HTERT RPE-1 (cell line): Measurements from ENCODE around the gene GTSE1.
"Not testable (repeated sequence)": the region's sequence is repeated elsewhere in the genome, so short reads cannot be mapped to it uniquely, and the experiment has no call there.

Experiments used
- in situ Hi-C: fragments of 300-500 bp; cut with MboI; formaldehyde crosslinking; loops from 4 replicates; pipeline ENCODE4 v1.14.3; 2020; ENCODE audit warnings: low sequenced_read_pairs

The GTSE1 gene, protein sequence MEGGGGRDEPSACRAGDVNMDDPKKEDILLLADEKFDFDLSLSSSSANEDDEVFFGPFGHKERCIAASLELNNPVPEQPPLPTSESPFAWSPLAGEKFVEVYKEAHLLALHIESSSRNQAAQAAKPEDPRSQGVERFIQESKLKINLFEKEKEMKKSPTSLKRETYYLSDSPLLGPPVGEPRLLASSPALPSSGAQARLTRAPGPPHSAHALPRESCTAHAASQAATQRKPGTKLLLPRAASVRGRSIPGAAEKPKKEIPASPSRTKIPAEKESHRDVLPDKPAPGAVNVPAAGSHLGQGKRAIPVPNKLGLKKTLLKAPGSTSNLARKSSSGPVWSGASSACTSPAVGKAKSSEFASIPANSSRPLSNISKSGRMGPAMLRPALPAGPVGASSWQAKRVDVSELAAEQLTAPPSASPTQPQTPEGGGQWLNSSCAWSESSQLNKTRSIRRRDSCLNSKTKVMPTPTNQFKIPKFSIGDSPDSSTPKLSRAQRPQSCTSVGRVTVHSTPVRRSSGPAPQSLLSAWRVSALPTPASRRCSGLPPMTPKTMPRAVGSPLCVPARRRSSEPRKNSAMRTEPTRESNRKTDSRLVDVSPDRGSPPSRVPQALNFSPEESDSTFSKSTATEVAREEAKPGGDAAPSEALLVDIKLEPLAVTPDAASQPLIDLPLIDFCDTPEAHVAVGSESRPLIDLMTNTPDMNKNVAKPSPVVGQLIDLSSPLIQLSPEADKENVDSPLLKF

GRCh38 chr22:46296257-46297150, at the start of gene GTSE1:
GTSE1 (plus strand) TSS chr22:46296870; CDS start chr22:46297401, 531 bp downstream.
- in situ Hi-C loops: no loop called here

GRCh38 chr22:46247443-46247975, 49.2 kb upstream of the GTSE1 start:
- in situ Hi-C loops: no loop called here

DNA sequence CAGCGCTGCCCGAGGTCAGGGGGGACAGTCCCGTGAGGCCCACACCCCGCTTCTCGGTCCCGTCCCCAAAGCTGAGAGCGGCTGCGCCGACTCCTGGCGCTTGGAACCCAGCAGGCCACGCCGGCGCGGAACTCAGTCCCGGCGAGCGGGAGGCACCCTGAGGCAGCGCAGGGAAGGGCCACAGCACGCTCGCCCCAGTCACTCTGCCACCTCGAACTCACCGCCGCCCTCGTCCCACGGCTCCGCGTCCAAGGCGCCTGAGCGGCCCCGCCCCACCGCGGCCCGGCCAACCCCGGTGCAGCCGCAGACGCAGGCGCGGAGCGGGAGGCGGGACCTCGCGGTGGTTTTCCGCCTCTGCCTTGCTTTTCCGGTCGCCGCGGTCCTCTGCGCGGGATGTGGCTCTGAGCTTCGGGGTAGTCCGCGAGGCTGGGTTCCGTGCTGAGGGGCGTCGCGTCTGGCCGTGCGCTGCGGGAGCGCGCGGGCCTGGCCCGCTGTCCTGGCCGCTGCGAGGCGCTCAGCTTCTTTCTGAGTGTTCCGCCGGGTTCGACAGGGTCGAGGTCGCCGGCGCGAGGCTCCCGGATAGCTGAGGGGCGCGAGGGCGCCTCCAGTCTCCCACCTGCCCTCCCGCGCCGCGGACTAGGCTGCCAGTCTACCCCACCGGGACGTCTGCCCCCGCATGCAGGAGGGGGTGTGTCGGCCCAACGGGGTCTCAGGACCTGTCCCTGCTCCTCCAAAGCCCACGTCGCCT, 46.5 kb upstream of the GTSE1 start, which contains the start of gene CDPF1:
TSS of gene CDPF1 (minus strand) at position 259 of the 748 bp plus-strand sequence. CDS start 2,009 bp downstream, outside the sequence.
- in situ Hi-C loops: no loop called here

- in situ Hi-C loops: no loop called here
These were observed 45.9 kb upstream of the GTSE1 start for GRCh38 chr22:46250783-46251125.

GRCh38 chr22:46251266-46251665, 45.4 kb upstream of the GTSE1 start:
- in situ Hi-C loops: no loop called here

DNA sequence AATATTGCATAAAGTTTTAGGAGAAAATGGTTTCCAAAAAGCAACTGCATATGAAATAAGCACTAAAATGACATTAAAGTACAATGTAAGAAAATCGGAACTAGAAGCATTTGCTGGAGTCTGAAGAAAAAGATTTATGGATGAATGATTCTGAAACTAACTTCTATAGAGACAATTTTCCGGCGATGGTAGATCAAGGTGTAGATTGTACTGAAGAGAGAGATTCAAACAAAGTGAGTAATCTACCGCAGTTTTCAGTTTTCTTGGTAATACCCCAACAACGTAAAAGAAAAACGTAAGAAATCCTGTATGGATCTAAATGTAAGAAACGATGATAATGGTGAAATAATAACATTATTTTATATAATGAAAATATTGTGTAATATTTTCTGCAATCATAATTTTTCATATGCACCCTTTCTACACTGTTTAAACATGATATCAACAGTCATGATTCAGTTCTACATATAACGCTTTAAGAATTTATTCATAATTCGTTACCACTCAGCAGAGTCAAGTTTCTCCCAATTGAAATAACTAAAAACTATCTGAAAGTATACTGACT, 44.8 kb upstream of the GTSE1 start:
- in situ Hi-C loops: no loop called here

GRCh38 chr22:46256358-46256958, 40.2 kb upstream of the GTSE1 start:
- in situ Hi-C loops: no loop called here

DNA sequence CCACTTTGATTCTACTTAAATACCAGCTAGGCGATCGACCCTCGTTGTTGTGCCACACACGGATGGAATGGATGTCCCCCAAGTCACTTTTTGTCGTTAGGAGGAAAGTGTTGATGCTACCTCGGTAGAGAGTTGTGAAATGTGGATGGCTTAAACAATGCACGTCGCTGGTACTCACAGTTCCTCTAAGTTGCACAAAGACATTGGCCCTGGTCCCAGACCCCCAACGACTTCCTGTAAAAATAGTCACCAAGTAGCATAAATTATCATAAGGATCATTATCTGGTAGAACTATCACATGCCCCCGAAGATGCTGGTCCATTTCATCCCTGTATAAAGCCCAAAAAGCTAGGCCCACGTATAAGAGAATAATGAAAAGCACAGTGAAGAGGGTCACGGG, 37.3 kb upstream of the GTSE1 start:
- in situ Hi-C loops: no loop called here

DNA sequence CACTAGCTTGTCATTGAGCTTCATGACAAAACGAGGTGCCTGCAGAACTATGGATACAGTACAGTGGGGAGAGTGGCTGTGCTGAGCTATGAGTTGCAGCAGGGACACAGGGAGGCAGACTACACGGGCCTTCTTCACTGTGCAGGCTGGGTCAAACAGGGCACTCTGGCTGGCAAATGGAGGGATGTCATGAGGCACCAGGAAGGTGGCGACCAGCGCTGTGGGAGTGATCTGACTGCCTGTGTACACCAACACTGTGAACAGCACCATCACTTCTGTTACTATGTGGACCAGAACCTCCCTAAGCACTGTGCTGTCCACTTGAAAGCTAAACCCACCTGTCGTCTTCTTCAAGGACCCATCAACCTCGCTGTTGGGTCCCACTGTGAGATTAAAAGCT, 36.6 kb upstream of the GTSE1 start:
- in situ Hi-C loops: no loop called here

GRCh38 chr22:46262449-46263215, 34.0 kb upstream of the GTSE1 start:
- in situ Hi-C loops: no loop called here

DNA sequence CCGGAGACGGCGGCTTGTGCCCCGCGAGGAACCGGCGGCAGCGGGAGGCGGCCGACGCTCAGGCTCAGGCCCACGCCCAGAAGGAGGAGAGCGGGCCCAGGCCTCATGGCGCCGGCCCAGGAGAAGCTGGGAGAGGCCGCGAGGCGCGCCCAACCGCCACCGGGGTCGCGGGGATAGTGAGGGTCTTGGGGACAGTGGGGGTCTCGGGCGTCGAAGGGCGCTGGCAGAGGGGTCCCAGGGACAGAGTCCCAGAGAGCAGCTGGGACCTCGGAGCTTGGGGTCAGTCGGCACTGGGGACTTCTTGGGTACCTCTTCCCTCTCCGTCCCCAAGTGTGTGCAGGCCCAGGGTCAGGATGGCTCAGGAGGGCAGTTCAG, 33.5 kb upstream of the GTSE1 start, which contains the start of gene PKDREJ:
TSS of gene PKDREJ (minus strand) at position 128 of the 375 bp plus-strand sequence. CDS start at position 107, 21 bp downstream.
- in situ Hi-C loops: no loop called here

DNA sequence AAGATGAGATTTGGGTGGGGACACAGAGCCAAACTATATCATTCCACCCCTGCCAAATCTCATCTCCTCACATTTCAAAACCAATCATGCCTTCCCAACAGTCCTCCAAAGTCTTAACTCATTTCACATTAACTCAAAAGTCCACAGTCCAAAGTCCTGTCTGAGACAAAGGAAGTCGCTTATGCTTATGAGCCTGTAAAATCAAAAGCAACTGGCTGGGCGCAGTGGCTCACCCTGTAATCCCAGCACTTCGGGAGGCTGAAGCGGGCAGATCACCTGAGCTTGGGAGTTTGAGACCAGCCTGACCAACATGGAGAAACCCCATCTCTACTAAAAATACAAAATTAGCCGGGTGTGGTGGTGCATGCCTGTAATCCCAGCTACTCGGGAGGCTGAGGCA, 32.1 kb upstream of the GTSE1 start:
- in situ Hi-C loops: not testable (repeated sequence)

DNA sequence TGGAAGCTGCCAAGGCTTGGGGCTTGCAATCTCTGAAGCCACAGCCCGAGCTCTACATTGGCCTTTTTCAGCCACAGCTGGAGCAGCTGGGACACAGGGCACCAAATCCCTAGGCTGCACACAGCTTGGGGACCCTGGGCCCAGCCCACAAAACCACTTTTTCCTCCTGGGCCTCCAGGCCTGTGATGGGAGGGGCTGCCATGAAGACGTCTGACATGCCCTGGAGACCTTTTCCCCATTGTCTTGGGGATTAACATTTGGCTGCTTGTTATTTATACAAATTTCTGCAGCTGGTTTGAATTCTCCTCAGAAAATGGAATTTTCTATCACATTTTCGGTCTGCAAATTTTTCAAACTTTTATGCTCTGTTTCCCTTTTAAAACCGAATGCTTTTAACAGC, 31.0 kb upstream of the GTSE1 start:
- in situ Hi-C loops: not testable (repeated sequence)

GRCh38 chr22:46267431-46268279, 29.0 kb upstream of the GTSE1 start, which contains the start of gene TTC38:
TTC38 (plus strand) TSS chr22:46268008; CDS start chr22:46268040, 32 bp downstream.
- in situ Hi-C loops: no loop called here

GRCh38 chr22:46269564-46269963, 27.1 kb upstream of the GTSE1 start:
- in situ Hi-C loops: no loop called here

DNA sequence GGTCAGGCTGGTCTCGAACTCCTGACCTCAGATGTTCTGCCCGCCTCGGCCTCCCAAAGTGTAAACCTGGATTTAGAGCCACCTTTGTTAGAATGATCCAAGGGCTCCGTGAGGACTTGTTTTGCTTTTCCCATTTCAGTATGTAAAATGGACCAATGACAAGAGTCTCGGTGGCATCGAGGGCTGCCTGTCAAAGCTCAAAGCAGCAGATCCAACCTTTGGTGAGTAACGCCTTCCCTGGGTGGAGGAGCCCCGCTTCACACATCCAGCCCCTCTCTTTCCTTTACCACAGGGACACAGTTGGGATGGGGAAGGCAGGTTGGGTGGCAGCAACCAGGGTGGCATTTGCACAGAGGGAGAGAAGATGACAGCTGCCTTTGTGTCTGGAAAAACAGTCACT, 24.5 kb upstream of the GTSE1 start:
- in situ Hi-C loops: no loop called here

DNA sequence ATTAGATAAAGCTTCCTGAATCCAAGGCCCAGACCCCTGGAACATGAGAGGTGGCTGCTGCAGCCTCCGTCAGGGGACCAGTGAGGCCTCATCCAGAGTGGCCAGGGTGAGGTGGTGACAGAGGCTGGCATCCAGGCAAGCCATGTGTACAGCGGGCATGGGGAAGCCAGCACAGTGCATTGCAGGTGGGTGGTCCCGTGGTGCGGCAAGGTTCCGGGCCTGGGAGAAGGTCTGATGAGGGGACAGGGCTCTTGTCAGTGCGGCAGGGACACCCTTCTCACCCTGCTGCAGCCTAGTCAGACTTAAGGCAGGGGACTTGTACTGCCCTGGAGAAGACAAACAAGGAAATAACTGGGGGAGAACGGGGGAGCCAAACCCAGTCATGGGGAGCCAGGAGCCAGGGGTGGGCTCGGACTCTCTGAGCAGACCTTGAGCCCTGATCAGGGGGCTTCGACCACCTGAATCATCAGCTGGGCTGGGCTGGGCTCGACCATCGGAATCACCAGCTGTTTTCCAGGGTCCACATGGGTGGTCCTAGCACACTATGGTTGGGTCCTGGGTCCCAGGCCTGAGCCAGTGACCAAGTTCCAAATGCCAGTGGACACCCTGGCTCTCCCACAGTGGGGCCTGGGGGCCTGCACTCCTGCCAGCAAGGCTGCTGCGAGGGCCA, 23.8 kb upstream of the GTSE1 start:
- in situ Hi-C loops: no loop called here
